ENCODE results near the gene TET1.
"Not testable (repeated sequence)": the region's sequence is repeated elsewhere in the genome, so short reads cannot be mapped to it uniquely, and the experiment has no call there.

The TET1 gene

GRCh38 chr10:68560186-68560942 is at the start of gene TET1:
TSS of gene TET1 (plus strand) at chr10:68560337. CDS start at chr10:68572339, 12,002 bp downstream.
- H3K4me3 ChIP-seq (ENCODE audit: low read depth, low read length), result peak within 1 kb of the TSS; percentile 58
- DNase-seq (ENCODE audit: low read depth), result no peak
- TF ChIP-seq CTCF (IDR thresholded peaks at IDR 0.05; ENCODE audit: control insufficient read depth, extremely low read depth, insufficient read depth), result no peak

- 0 out of 2 replicates have a peak overlapping the region, but pooled peaks have one; percentile 3 for H3K4me3 ChIP-seq (ENCODE audit: low read depth, low read length)
- peak; percentile 73 for DNase-seq (ENCODE audit: low read depth)
Measured at GRCh38 chr10:68516216-68516615, 43.9 kb upstream of the TET1 start.

- no peak for DNase-seq (ENCODE audit: low read depth)
- no peak overlapping the region for H3K4me3 ChIP-seq (ENCODE audit: low read depth, low read length)
- no peak for TF ChIP-seq CTCF (IDR thresholded peaks at IDR 0.05; ENCODE audit: control insufficient read depth, extremely low read depth, insufficient read depth)
Measured at GRCh38 chr10:68516766-68517165, 43.4 kb upstream of the TET1 start.

- TF ChIP-seq CTCF (IDR thresholded peaks at IDR 0.05; ENCODE audit: control insufficient read depth, extremely low read depth, insufficient read depth), result no peak
- H3K4me3 ChIP-seq (ENCODE audit: low read depth, low read length), result no peak overlapping the region
- DNase-seq (ENCODE audit: low read depth), result no peak
Measured at GRCh38 chr10:68517188-68517587, 42.9 kb upstream of the TET1 start.

- DNase-seq (ENCODE audit: low read depth); H3K4me3 ChIP-seq (ENCODE audit: low read depth, low read length): not testable (repeated sequence)
Measured at GRCh38 chr10:68518609-68519008, 41.5 kb upstream of the TET1 start.

GRCh38 chr10:68525490-68526038 is 34.6 kb upstream of the TET1 start:
- peak overlapping the region; percentile 77 for H3K4me3 ChIP-seq (ENCODE audit: low read depth, low read length)
- DNase-seq (ENCODE audit: low read depth), result not testable (repeated sequence)

- DNase-seq (ENCODE audit: low read depth), result peak; percentile 53
- peak overlapping the region; percentile 77 for H3K4me3 ChIP-seq (ENCODE audit: low read depth, low read length)
- no peak for TF ChIP-seq CTCF (IDR thresholded peaks at IDR 0.05; ENCODE audit: control insufficient read depth, extremely low read depth, insufficient read depth)
Measured at GRCh38 chr10:68526634-68527307, 33.4 kb upstream of the TET1 start.

GRCh38 chr10:68536973-68537372 is 23.2 kb upstream of the TET1 start:
- TF ChIP-seq CTCF (IDR thresholded peaks at IDR 0.05; ENCODE audit: control insufficient read depth, extremely low read depth, insufficient read depth), result no peak
- H3K4me3 ChIP-seq (ENCODE audit: low read depth, low read length), result no peak overlapping the region
- DNase-seq (ENCODE audit: low read depth), result no peak
